Aorta (tissue), 5 donors: ENCODE results near the gene CENPS. TPM values are rescaled to one million over a fixed set of nuclear protein-coding genes. Genes with fewer than 3 reads are reported as not detected.
"Not testable (repeated sequence)": the region's sequence is repeated elsewhere in the genome, so short reads cannot be mapped to it uniquely, and the experiment has no call there.

Source experiments
- ATAC-seq: fragments of 200-7000 bp; cut with Tn5 transposase; one replicate; pipeline ENCODE4 v1.9.1; 2022; ENCODE audit warnings: moderate library complexity; ENCODE audit not compliant: low FRiP score
- DNase-seq, 2 donors: peaks; one replicate each; pipeline ENCODE4 v3.0.0-alpha.2; 2020
- H3K27ac ChIP-seq, 2 donors: one replicate each; pipeline ENCODE4 v1.5.1; 2013; ENCODE audit warnings: low read length in 2 of 2, mild to moderate bottlenecking in 2 of 2, moderate library complexity in 2 of 2, control low read depth in 1 of 2, inconsistent platforms in 1 of 2, low read depth in 1 of 2
- H3K27me3 ChIP-seq, 2 donors: one replicate each; pipeline ENCODE4 v1.6.1; 2013; ENCODE audit warnings: control low read depth in 1 of 2, low read length in 1 of 2, mild to moderate bottlenecking in 1 of 2, moderate library complexity in 1 of 2; ENCODE audit not compliant: insufficient read depth in 2 of 2, control insufficient read depth in 1 of 2
- H3K36me3 ChIP-seq, 2 donors: one replicate each; pipeline ENCODE4 v1.6.1; 2013; ENCODE audit warnings: control low read depth in 1 of 2, low read length in 1 of 2, mild to moderate bottlenecking in 1 of 2; ENCODE audit not compliant: insufficient read depth in 2 of 2, control insufficient read depth in 1 of 2
- H3K4me1 ChIP-seq, 2 donors: one replicate each; pipeline ENCODE4 v1.6.1; 2013; ENCODE audit warnings: low read length in 2 of 2, control low read depth in 1 of 2, mild to moderate bottlenecking in 1 of 2, moderate library complexity in 1 of 2; ENCODE audit not compliant: insufficient read depth in 2 of 2, control insufficient read depth in 1 of 2
- H3K4me3 ChIP-seq, 2 donors: one replicate each; pipeline ENCODE4 v1.5.1; 2013; ENCODE audit warnings: low read length in 2 of 2, control low read depth in 1 of 2, mild to moderate bottlenecking in 1 of 2
- H3K9me3 ChIP-seq: one replicate; pipeline ENCODE4 v1.6.1; 2013; ENCODE audit warnings: mild to moderate bottlenecking, low read length; ENCODE audit not compliant: control insufficient read depth
- WGBS, 2 donors: extraction: QIAGEN DNeasy Blood & Tissue Kit; methylation state at CpG; one replicate each; pipeline ENCODE4 v1.1.7; 2013; 5-methylcytosine and 5-hydroxymethylcytosine counted together
- intact Hi-C, 2 donors: fragments of 100-400 bp; cut with DNase I; formaldehyde crosslinking; loops; one replicate each; pipeline versions ENCODE4 v1.14.2 to v1.15.0; 2022
- polyA plus RNA-seq, 2 donors: library from polyadenylated mRNA; stranded (reverse); fragments of 200-250 nt; gene quantifications; one replicate each; pipeline ENCODE4 v1.2.3, GENCODE V29; 2013
- total RNA-seq, 2 donors: library from RNA; stranded (reverse); fragmentation: NEBNext Ultra II Directional; extraction: Animal tissue kit (Norgen Biotek cat#: 25700); gene quantifications; one replicate each; pipeline ENCODE4 v1.2.1, GENCODE V29; 2021
- donor health status: healthy with polysubstance abuse.
- donor health status: Bipolar disorder and iron deficiency.
- donor health status: DM: no; HTN: no; CAD: no.
- donor health status: DM: no; HTN: no; CAD: no.
- donor health status: DM: yes; HTN: yes; CAD: no.

The CENPS gene
- total and polyA plus RNA-seq, 4 donors = 4.3 to 21.4 (median 14.4) TPM

DNA sequence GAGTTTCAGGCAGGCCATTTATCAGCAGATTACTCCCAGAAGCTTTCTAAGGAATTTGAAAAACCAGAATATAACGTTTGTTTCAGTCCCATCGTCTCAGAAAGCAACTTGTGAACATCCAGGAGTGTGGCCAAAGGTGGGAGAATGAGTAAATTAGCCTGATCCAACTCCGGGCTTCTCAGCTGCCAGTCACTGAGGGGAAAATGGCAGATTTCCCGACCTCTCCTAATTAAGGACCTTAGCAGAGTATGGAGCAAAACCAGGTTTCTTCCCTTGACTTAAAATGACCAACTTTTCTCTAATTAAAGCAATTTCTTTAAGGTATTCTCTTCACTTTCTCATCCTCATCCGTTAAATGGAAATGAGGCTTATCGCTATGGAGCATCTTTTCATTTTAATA is 20.6 kb downstream of the CENPS start:
- 18 to 23% methylated on average over 6 of the region's 6 CpGs for WGBS, 2 donors
- Histone ChIP-seq H3K4me3 (no peak overlapping the region), H3K9me3 (no peaks in the 10 kb centered on the region), H3K27ac (no peak overlapping the region), H3K27me3 (no peaks in the 10 kb centered on the region), H3K4me1 (no peaks in the 10 kb centered on the region), H3K36me3 (no peaks in the 10 kb centered on the region)
- intact Hi-C loops = no loop called here
- DNase-seq = no peak
- ATAC-seq = no peak

DNA sequence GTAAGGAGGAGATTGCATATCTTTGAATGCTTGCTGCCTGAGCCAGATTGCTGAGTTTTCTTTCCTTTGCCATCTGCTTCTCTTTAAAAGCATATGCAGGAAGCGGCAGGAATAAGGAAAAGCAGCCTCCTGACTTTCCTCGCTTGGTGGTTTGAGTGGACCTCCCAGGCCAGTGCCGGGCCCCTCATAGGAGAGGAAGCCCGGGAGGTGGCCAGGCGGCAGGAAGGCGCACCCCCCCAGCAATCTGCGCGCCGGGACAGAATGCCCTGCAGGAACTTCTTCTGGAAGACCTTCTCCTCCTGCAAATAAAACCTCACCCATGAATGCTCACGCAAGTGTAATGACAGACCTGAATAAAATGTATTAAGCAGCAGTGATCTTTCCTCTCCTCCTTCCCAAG is 21.1 kb downstream of the CENPS start:
- Histone ChIP-seq H3K9me3 (no peaks in the 10 kb centered on the region), H3K27ac (no peak overlapping the region), H3K4me1 (no peaks in the 10 kb centered on the region), H3K36me3 (no peaks in the 10 kb centered on the region), H3K4me3 (no peak overlapping the region), H3K27me3 (no peaks in the 10 kb centered on the region)
- intact Hi-C loops = no loop called here
- DNase-seq (no peak), ATAC-seq (no peak)
- WGBS, 2 donors = 2 to 5% methylated on average over 10 of the region's 10 CpGs

- H3K36me3 ChIP-seq = peaks cover 0 to 2% of the 10 kb centered on the region in 2 donors
- H3K9me3 ChIP-seq = no peaks in the 10 kb centered on the region
- no peaks in the 10 kb centered on the region for H3K27me3 ChIP-seq
- no peak for ATAC-seq
- H3K27ac ChIP-seq = no peak overlapping the region
- intact Hi-C loops = no loop called here
- no peak for DNase-seq
- H3K4me3 ChIP-seq = no peak overlapping the region
- H3K4me1 ChIP-seq = no peaks in the 10 kb centered on the region
- 90 to 92% methylated on average over 5 of the region's 5 CpGs for WGBS, 2 donors
These were observed 25.8 kb downstream of the CENPS start for GRCh38 chr1:10456048-10456447.

- no peak overlapping the region for H3K4me3 ChIP-seq
- H3K27ac ChIP-seq = no peak overlapping the region
- no peaks in the 10 kb centered on the region for H3K4me1 ChIP-seq
- intact Hi-C loops = no loop called here
- no peak for DNase-seq
- H3K27me3 ChIP-seq = no peaks in the 10 kb centered on the region
- H3K9me3 ChIP-seq = no peaks in the 10 kb centered on the region
- 51 to 56% methylated on average over 7 of the region's 7 CpGs for WGBS, 2 donors
- no peak for ATAC-seq
- H3K36me3 ChIP-seq = peaks cover 0 to 2% of the 10 kb centered on the region in 2 donors
These were observed 26.4 kb downstream of the CENPS start for GRCh38 chr1:10456661-10457060.

DNA sequence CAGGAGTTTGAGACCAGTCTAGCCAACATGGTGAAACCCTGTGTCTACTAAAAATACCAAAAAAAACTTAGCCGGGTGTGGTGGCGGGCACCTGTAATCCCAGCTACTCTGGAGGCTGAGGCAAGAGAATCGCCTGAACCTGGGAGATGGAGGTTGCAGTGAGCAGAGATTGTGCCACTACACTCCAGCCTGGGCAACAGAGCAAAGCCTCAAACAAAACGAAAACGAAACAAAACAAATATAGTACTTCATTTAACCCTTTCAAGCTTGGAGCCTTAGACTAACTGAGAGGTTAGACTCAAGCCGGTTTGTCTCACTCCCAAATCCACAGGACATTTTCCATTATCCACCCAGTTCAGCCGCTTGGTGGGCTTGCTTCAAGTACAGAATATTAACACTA is 27.2 kb downstream of the CENPS start:
- H3K27ac ChIP-seq, H3K27me3 ChIP-seq, H3K9me3 ChIP-seq, intact Hi-C loops, ATAC-seq, H3K4me1 ChIP-seq, H3K36me3 ChIP-seq, H3K4me3 ChIP-seq, DNase-seq: not testable (repeated sequence)
- 64 to 70% methylated on average over 7 of the region's 7 CpGs for WGBS, 2 donors

- no peak overlapping the region for H3K4me3 ChIP-seq
- H3K27me3 ChIP-seq = no peaks in the 10 kb centered on the region
- intact Hi-C loops = no loop called here
- peaks cover 0 to 2% of the 10 kb centered on the region in 2 donors for H3K36me3 ChIP-seq
- DNase-seq (no peak), ATAC-seq (no peak)
- no peak overlapping the region for H3K27ac ChIP-seq
- no peaks in the 10 kb centered on the region for H3K4me1 ChIP-seq
- WGBS, 2 donors = 74 to 80% methylated on average over 9 of the region's 9 CpGs
- H3K9me3 ChIP-seq = no peaks in the 10 kb centered on the region
These were observed 27.6 kb downstream of the CENPS start for GRCh38 chr1:10457875-10458274.

DNA sequence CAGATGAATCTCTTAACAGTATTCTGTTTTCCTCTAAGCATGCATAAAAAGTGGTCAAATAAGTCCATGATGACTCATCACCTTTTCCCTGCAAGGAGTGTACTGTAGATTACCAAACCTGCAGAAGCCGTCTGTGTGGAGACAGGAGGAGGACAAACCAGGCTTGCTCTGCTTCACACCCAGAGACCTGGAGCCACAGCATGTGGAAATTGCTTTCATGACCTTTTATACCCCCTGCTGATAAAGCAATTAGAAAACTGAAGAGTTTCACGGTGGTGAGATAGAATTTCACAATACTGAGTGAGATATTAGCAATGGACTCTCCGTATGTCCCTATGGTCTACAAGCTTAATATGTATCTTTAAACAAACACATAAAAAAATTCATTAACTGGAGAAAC is 29.0 kb downstream of the CENPS start:
- H3K4me1 ChIP-seq = no peaks in the 10 kb centered on the region
- H3K4me3 ChIP-seq = no peak overlapping the region
- no peak overlapping the region for H3K27ac ChIP-seq
- intact Hi-C loops = no loop called here
- 56 to 70% methylated on average over 3 of the region's 3 CpGs for WGBS, 2 donors
- no peaks in the 10 kb centered on the region for H3K27me3 ChIP-seq
- DNase-seq = no peak
- H3K36me3 ChIP-seq = peaks cover 0 to 5% of the 10 kb centered on the region in 2 donors
- H3K9me3 ChIP-seq = no peaks in the 10 kb centered on the region
- no peak for ATAC-seq

GRCh38 chr1:10467078-10467477 is 36.8 kb downstream of the CENPS start:
- H3K36me3 ChIP-seq = peaks cover 6 to 7% of the 10 kb centered on the region in 2 donors
- ATAC-seq (no peak), DNase-seq (no peak)
- no peaks in the 10 kb centered on the region for H3K9me3 ChIP-seq
- intact Hi-C loops = no loop called here
- H3K4me1 ChIP-seq = peaks cover 0 to 2% of the 10 kb centered on the region in 2 donors
- 97 to 98% methylated on average over 2 of the region's 2 CpGs for WGBS, 2 donors
- H3K27ac ChIP-seq = no peak overlapping the region
- no peaks in the 10 kb centered on the region for H3K27me3 ChIP-seq
- H3K4me3 ChIP-seq = no peak overlapping the region

DNA sequence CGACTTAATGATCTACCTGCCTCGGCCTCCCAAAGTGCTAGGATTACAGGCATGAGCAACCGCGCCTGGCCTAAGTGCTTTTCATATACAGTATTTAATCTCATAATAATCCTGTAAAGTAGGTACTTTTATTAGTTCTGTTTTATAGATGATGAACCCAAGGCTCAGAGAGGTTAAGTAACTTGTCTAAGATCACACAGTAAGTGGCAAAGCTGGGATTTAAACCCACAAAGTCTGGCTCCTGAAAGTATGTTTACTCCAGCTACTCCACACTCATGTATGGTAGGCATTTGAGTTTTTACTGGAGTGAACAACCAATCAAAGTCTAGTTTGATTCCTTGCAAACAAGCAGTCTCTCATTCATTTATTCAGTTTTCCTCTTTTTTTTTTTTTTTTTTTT is 39.8 kb downstream of the CENPS start:
- Histone ChIP-seq H3K9me3 (no peaks in the 10 kb centered on the region), H3K27ac (no peak overlapping the region), H3K27me3 (no peaks in the 10 kb centered on the region), H3K4me1 (peaks cover 0 to 2% of the 10 kb centered on the region in 2 donors), H3K4me3 (no peak overlapping the region), H3K36me3 (peaks cover 4 to 6% of the 10 kb centered on the region in 2 donors)
- intact Hi-C loops = loop anchor here in 1 of 2 donors (5.0 kb wide), 1 partner anchor 38 kb away; the partner anchor contains the start of gene CENPS
- WGBS, 2 donors = 92 to 96% methylated on average over 4 of the region's 4 CpGs
- ATAC-seq (no peak), DNase-seq (no peak)
